K562 (cell line): ENCODE measurements around the gene DTNB. TPM values are rescaled to one million over a fixed set of nuclear protein-coding genes. Genes with fewer than 3 reads are reported as not detected.

Source experiments
- ATAC-seq: fragments of 200-7000 bp; cut with Tn5 transposase; 3 replicates; pipeline ENCODE4 v1.9.1; 2020; ENCODE audit warnings: moderate library complexity
- BruUV-seq: library from RNA; stranded (reverse); fragments of 400-500 nt; replicated peaks from 2 replicates; lab custom pipeline; 2021; lab: Mats Ljungman, UMichigan
- CTCF ChIA-PET: fragments of 300-600 bp; formaldehyde crosslinking; extraction: SDS; loops from one replicate; lab custom pipeline; 2021; ENCODE audit warnings: low intra/inter-chr PET ratio; lab: Yijun Ruan, JAX
- POLR2A ChIA-PET: fragments of 300-600, 350-650 bp; sonication (Branson Sonifier 250); formaldehyde crosslinking; extraction: SDS; loops from one replicate; lab custom pipeline; 2021; ENCODE audit warnings: antibody characterized with exemption, inconsistent platforms; lab: Yijun Ruan, JAX
- DNase-seq, 4 experiments: peaks; one replicate each; pipeline versions ENCODE4 v3.0.0 to v3.0.0-alpha.2; 2011 to 2018; ENCODE audit warnings: low spot score in 3 of 4, mixed read lengths in 3 of 4; ENCODE audit errors: extremely low read depth in 1 of 4
- FAIRE-seq: peaks from 2 replicates; lab custom pipeline; 2011; peaks lifted over from hg19 to GRCh38; lab: Jason Lieb, UNC
- H2AFZ ChIP-seq: 2 replicates; pipeline ENCODE4 v1.6.0; 2011; ENCODE audit warnings: low read depth, low read length, control low read depth, inconsistent platforms
- H3K27ac ChIP-seq: fragments of 200-600 bp; 3 replicates; pipeline ENCODE4 v1.8.0; 2011; ENCODE audit warnings: low read depth, mild to moderate bottlenecking, control low read depth, inconsistent platforms, low read length, moderate library complexity, mixed read lengths; ENCODE audit errors: extremely low read depth
- H3K27me3 ChIP-seq, 2 experiments: fragments of 300-600 bp in 1 of 2; 2 replicates in 1 of 2; 3 replicates in 1 of 2; pipeline versions ENCODE4 v1.6.0 to v1.8.0; 2011; ENCODE audit warnings: inconsistent platforms in 2 of 2, low read length in 2 of 2, mild to moderate bottlenecking in 1 of 2, mixed read lengths in 1 of 2, moderate library complexity in 1 of 2; ENCODE audit not compliant: control insufficient read depth in 2 of 2, insufficient read depth in 2 of 2
- H3K36me3 ChIP-seq: fragments of 300-600 bp; 3 replicates; pipeline ENCODE4 v1.8.0; 2011; ENCODE audit warnings: mild to moderate bottlenecking, low read length, inconsistent platforms; ENCODE audit not compliant: control insufficient read depth, insufficient read depth
- H3K4me1 ChIP-seq, 2 experiments: fragments of 200-600 bp in 1 of 2; replicated peaks in 1 of 2; 2 replicates in 1 of 2; 3 replicates in 1 of 2; pipeline versions ENCODE4 v1.5.1 to v1.8.0; 2011; ENCODE audit warnings: inconsistent platforms in 2 of 2, low read length in 2 of 2, mild to moderate bottlenecking in 1 of 2, mixed read lengths in 1 of 2, moderate library complexity in 1 of 2; ENCODE audit not compliant: control insufficient read depth in 2 of 2, insufficient read depth in 2 of 2
- H3K4me2 ChIP-seq: 2 replicates; pipeline ENCODE4 v1.6.1; 2011; ENCODE audit warnings: low read length, control low read depth, inconsistent platforms, mixed read lengths; ENCODE audit not compliant: insufficient read depth
- H3K4me3 ChIP-seq: fragments of 200-600 bp; sonication (generic), shearing (Covaris generic); 2 replicates; pipeline ENCODE4 v1.5.1; 2016; ENCODE audit warnings: control low read depth, inconsistent platforms
- H3K79me2 ChIP-seq: fragments of 200-600 bp; 3 replicates; pipeline ENCODE4 v1.8.0; 2011; ENCODE audit warnings: low read length, inconsistent platforms; ENCODE audit not compliant: control insufficient read depth, insufficient read depth
- H3K9ac ChIP-seq, 2 experiments: 2 replicates each; pipeline versions ENCODE4 v1.6.0 to v1.6.1; 2011; ENCODE audit warnings: low read depth in 2 of 2, low read length in 2 of 2, control low read depth in 1 of 2, inconsistent platforms in 1 of 2, mild to moderate bottlenecking in 1 of 2, mixed read lengths in 1 of 2; ENCODE audit not compliant: insufficient read depth in 1 of 2
- H3K9me1 ChIP-seq: one replicate; pipeline ENCODE4 v1.6.0; 2011; ENCODE audit warnings: inconsistent platforms, mild to moderate bottlenecking, low read length, moderate library complexity; ENCODE audit not compliant: control insufficient read depth, insufficient read depth
- H3K9me3 ChIP-seq: replicated peaks from 2 replicates; pipeline ENCODE4 v1.5.1; 2011; ENCODE audit warnings: low read depth, low read length, inconsistent platforms; ENCODE audit not compliant: control insufficient read depth, insufficient read depth
- H4K20me1 ChIP-seq: replicated peaks from 2 replicates; pipeline ENCODE4 v1.6.1; 2011; ENCODE audit warnings: low read length, inconsistent platforms, mixed read lengths; ENCODE audit not compliant: control insufficient read depth, insufficient read depth
- BCOR ChIP-seq: fragments of 450-650 bp; IDR thresholded peaks from 2 replicates; pipeline ENCODE4 v1.6.1; 2016
- BRF2 ChIP-seq: IDR thresholded peaks from 3 replicates; pipeline ENCODE4 v1.6.1; 2011; ENCODE audit warnings: borderline replicate concordance, mild to moderate bottlenecking; ENCODE audit not compliant: insufficient read length, insufficient read depth
- CHD1 ChIP-seq: fragments of 200-600 bp; sonication (generic); IDR thresholded peaks from one replicate; pipeline ENCODE4 v1.6.1; 2012; ENCODE audit warnings: mild to moderate bottlenecking, moderate library complexity, low read length, inconsistent platforms
- HLTF ChIP-seq: fragments of 450-650 bp; IDR thresholded peaks from 2 replicates; pipeline ENCODE4 v1.6.1; 2016
- IRF2 ChIP-seq: sonication (generic); formaldehyde crosslinking; IDR thresholded peaks from 2 replicates; pipeline ENCODE4 v1.8.1; 2022; ENCODE audit warnings: mild to moderate bottlenecking, missing genetic modification reagents
- RAD51 ChIP-seq: fragments of 450-650 bp; IDR thresholded peaks from 2 replicates; pipeline ENCODE4 v1.7.1; 2016; ENCODE audit warnings: low read depth, mild to moderate bottlenecking, borderline replicate concordance
- SETDB1 ChIP-seq: IDR thresholded peaks from one replicate; pipeline ENCODE4 v1.6.1; 2012; ENCODE audit warnings: low read length, control low read depth, inconsistent platforms
- SOX6 ChIP-seq: fragments of 450-650 bp; IDR thresholded peaks from 2 replicates; pipeline ENCODE4 v1.6.1; 2014; ENCODE audit warnings: mild to moderate bottlenecking
- SP1 ChIP-seq: sonication (generic); formaldehyde crosslinking; IDR thresholded peaks from 2 replicates; pipeline ENCODE4 v1.8.1; 2022; ENCODE audit warnings: mild to moderate bottlenecking, missing genetic modification reagents
- SRSF3 ChIP-seq: fragments of 200-400 bp; formaldehyde crosslinking; IDR thresholded peaks from 2 replicates; pipeline ENCODE4 v1.6.1; 2016; ENCODE audit warnings: mild to moderate bottlenecking, low read length, moderate library complexity; ENCODE audit not compliant: insufficient read depth
- WHSC1 ChIP-seq: IDR thresholded peaks from one replicate; pipeline ENCODE4 v1.6.1; 2012; ENCODE audit warnings: low read length, control low read depth, inconsistent platforms
- ZFX ChIP-seq: sonication (generic); formaldehyde crosslinking; IDR thresholded peaks from 2 replicates; pipeline ENCODE4 v1.8.0; 2022; ENCODE audit warnings: mild to moderate bottlenecking, missing genetic modification reagents, moderate library complexity
- ZNF217 ChIP-seq: sonication (generic); formaldehyde crosslinking; IDR thresholded peaks from 2 replicates; pipeline ENCODE4 v1.8.0; 2022; ENCODE audit warnings: mild to moderate bottlenecking, missing genetic modification reagents
- ZNF449 ChIP-seq: fragments of 250-450 bp; sonication (Bioruptor Pico); IDR thresholded peaks from 2 replicates; pipeline ENCODE4 v1.8.0; 2022; ENCODE audit warnings: moderate library complexity, mild to moderate bottlenecking, inconsistent platforms
- ZNF512 ChIP-seq: IDR thresholded peaks from 2 replicates; pipeline ENCODE4 v1.6.1; 2016; ENCODE audit warnings: missing genetic modification characterization, missing compliant biosample characterization
- WGBS: fragments of 100-300 bp; shearing (Covaris generic); methylation state at CpG from one replicate; pipeline ENCODE4 v1.1.6; 2016; ENCODE audit warnings: low coverage, mixed read lengths; ENCODE audit not compliant: insufficient coverage; ENCODE audit errors: missing lambda C conversion rate; 5-methylcytosine and 5-hydroxymethylcytosine counted together
- in situ Hi-C: fragments of 300-500 bp; cut with MboI; formaldehyde crosslinking; loops from 4 replicates; pipeline ENCODE4 v1.15.0; 2018; ENCODE audit warnings: inconsistent platforms, mixed read lengths
- intact Hi-C: fragments of 100-400 bp; cut with micrococcal nuclease; formaldehyde crosslinking; loops from 2 replicates; pipeline ENCODE4 v1.14.2; 2022
- polyA plus RNA-seq, 8 experiments: library from polyadenylated mRNA; depleted of rRNA in 4 of 8; stranded (reverse) in 5 of 8; unstranded in 3 of 8; fragments of >200 nt; fragmentation: Nextera tagmentation in 2 of 8; fragmentation: Illumina TruSeq in 1 of 8; extraction: Ambion mirVana in 2 of 8; extraction: Trizol in 1 of 8; gene quantifications; 2 replicates each; pipeline versions ENCODE4 v1.2.1 to v1.2.3, GENCODE V29; 2011 to 2014; ENCODE audit warnings: inconsistent platforms in 1 of 8, missing spikeins in 1 of 8
- total RNA-seq, 7 experiments: library from RNA; depleted of rRNA in 6 of 7; stranded (reverse); fragments of >200 nt in 6 of 7; fragmentation: Illumina TruSeq in 2 of 7; extraction: Trizol in 2 of 7; gene quantifications; 2 replicates each; pipeline versions ENCODE4 v1.2.1 to v1.2.3, GENCODE V29; 2011 to 2021; ENCODE audit warnings: low replicate concordance in 1 of 7

DTNB gene
- total and polyA plus RNA-seq, 9 of the 15 experiments (the other 6 are each of a cell fraction or from before 2014, with no cell fraction given) = 0.18 to 2.0 (median 0.77) TPM; not detected in 2

- no peak overlapping the region for H3K4me3 ChIP-seq
- no peaks in the 10 kb centered on the region for H3K4me1 ChIP-seq
- TF ChIP-seq ZNF512 (tag) (no peak), IRF2 (CRISPR knock-in tag) (no peak), ZNF449 (CRISPR knock-in tag) (no peak), SP1 (CRISPR knock-in tag) (no peak), RAD51 (no peak), ZFX (CRISPR knock-in tag) (no peak), SETDB1 (no peak), BCOR (no peak), CHD1 (no peak), SRSF3 (no peak), HLTF (no peak), SOX6 (no peak), ZNF217 (CRISPR knock-in tag) (no peak), WHSC1 (no peak), BRF2 (no peak)
- H3K9me1 ChIP-seq = no peaks in the 10 kb centered on the region
- no peaks in the 10 kb centered on the region for H4K20me1 ChIP-seq
- H2AFZ ChIP-seq = no peak overlapping the region
- H3K9me3 ChIP-seq = no peaks in the 10 kb centered on the region; the same call in 1 of the 2 replicates
- no peaks in the 10 kb centered on the region for H3K36me3 ChIP-seq
- H3K27me3 ChIP-seq = peaks cover 20 to 26% of the 10 kb centered on the region in 2 experiments
- H3K79me2 ChIP-seq = no peaks in the 10 kb centered on the region
- BruUV-seq = no TSS peak
- H3K4me2 ChIP-seq = no peak overlapping the region
- ChIA-PET CTCF (no interaction called here), POLR2A (no interaction called here)
- in situ Hi-C loops (no loop called here), intact Hi-C loops (no loop called here)
- no peak overlapping the region for H3K9ac ChIP-seq
- 3% methylated on average over 5 of the region's 5 CpGs for WGBS
- no peak for DNase-seq
- no peak for ATAC-seq
- FAIRE-seq = no peak
- no peak overlapping the region for H3K27ac ChIP-seq
Measured at GRCh38 chr2:25615386-25615785, 58.0 kb downstream of the DTNB start.
